ENCODE measurements around the gene CCDC144A. TPM values are rescaled to one million over a fixed set of nuclear protein-coding genes. Genes with fewer than 3 reads are reported as not detected.
"Not testable (repeated sequence)": the region's sequence is repeated elsewhere in the genome, so short reads cannot be mapped to it uniquely, and the experiment has no call there.

Gene CCDC144A
- 0.22 and 0.58 TPM in 2 replicates for total RNA-seq

- TF ChIP-seq CTCF (conservative IDR thresholded peaks at IDR 0.05; ENCODE audit: low read depth, low read length): peak; percentile 47
- DNase-seq (ENCODE audit: low read depth); H3K4me3 ChIP-seq (ENCODE audit: low read depth, low read length): not testable (repeated sequence)
Measured at GRCh38 chr17:16689731-16690281, at the start of gene CCDC144A. CCDC144A (plus strand) TSS chr17:16690241; CDS start chr17:16690401, 160 bp downstream.

- H3K4me3 ChIP-seq (ENCODE audit: low read depth, low read length): no peak overlapping the region
- no peak for TF ChIP-seq CTCF (conservative IDR thresholded peaks at IDR 0.05; ENCODE audit: low read depth, low read length)
- no peak for DNase-seq (ENCODE audit: low read depth)
Measured at GRCh38 chr17:16649585-16649984, 40.5 kb upstream of the CCDC144A start.

GRCh38 chr17:16652252-16652651, 37.8 kb upstream of the CCDC144A start:
- H3K4me3 ChIP-seq (ENCODE audit: low read depth, low read length): peak overlapping the region; percentile 86
- no peak for TF ChIP-seq CTCF (conservative IDR thresholded peaks at IDR 0.05; ENCODE audit: low read depth, low read length)
- no peak for DNase-seq (ENCODE audit: low read depth)

GRCh38 chr17:16652847-16653366, 37.1 kb upstream of the CCDC144A start:
- TF ChIP-seq CTCF (conservative IDR thresholded peaks at IDR 0.05; ENCODE audit: low read depth, low read length): no peak
- peak overlapping the region; percentile 86 for H3K4me3 ChIP-seq (ENCODE audit: low read depth, low read length)
- DNase-seq (ENCODE audit: low read depth): no peak

GRCh38 chr17:16653367-16654041, 36.5 kb upstream of the CCDC144A start, which contains the start of gene ZNF624:
ZNF624 (minus strand) TSS chr17:16653850.
- no peak for TF ChIP-seq CTCF (conservative IDR thresholded peaks at IDR 0.05; ENCODE audit: low read depth, low read length)
- DNase-seq (ENCODE audit: low read depth): peak; percentile 44
- peak within 1 kb of the TSS; percentile 86 for H3K4me3 ChIP-seq (ENCODE audit: low read depth, low read length)

GRCh38 chr17:16661217-16661616, 28.8 kb upstream of the CCDC144A start:
- TF ChIP-seq CTCF (conservative IDR thresholded peaks at IDR 0.05; ENCODE audit: low read depth, low read length): no peak
- no peak for DNase-seq (ENCODE audit: low read depth)
- no peak overlapping the region for H3K4me3 ChIP-seq (ENCODE audit: low read depth, low read length)
